SK-MEL-5 (cell line): ENCODE data around the gene MPHOSPH6. TPM values are rescaled to one million over a fixed set of nuclear protein-coding genes. Genes with fewer than 3 reads are reported as not detected.
"Not testable (repeated sequence)": the region's sequence is repeated elsewhere in the genome, so short reads cannot be mapped to it uniquely, and the experiment has no call there.

ENCODE experiments used
- DNase-seq: peaks from one replicate; pipeline ENCODE4 v3.0.0-alpha.2; 2016; ENCODE audit warnings: low read depth, low spot score
- in situ Hi-C: cut with HindIII; loops from 2 replicates; pipeline ENCODE4 v1.10.0; 2016; ENCODE audit warnings: low sequenced_read_pairs, high pct_unique_total_duplicates, low pct_unique_long_range_greater_than_20kb
- polyA plus RNA-seq, 2 experiments: library from polyadenylated mRNA; depleted of rRNA; stranded (reverse); fragments of >200 nt; gene quantifications; 2 replicates each; pipeline ENCODE4 v1.2.3, GENCODE V29; 2015
- total RNA-seq: library from RNA; depleted of rRNA; stranded (reverse); fragments of >200 nt; shearing (Covaris generic); gene quantifications from 2 replicates; pipeline ENCODE4 v1.2.3, GENCODE V29; 2014; rRNA removed

The MPHOSPH6 gene
- total RNA-seq, result 17.7 and 18.0 TPM in 2 replicates
- 13.5 and 14.1 TPM in 2 replicates for polyA plus RNA-seq (2015; cell fraction: cytosol; rRNA removed)
- 48.6 and 49.4 TPM in 2 replicates for polyA plus RNA-seq (2015; cell fraction: nucleus; rRNA removed)

- in situ Hi-C loops, result no loop called here
- DNase-seq, result peak; percentile 81
Observed at GRCh38 chr16:82169861-82170845, at the start of gene MPHOSPH6. TSS of gene MPHOSPH6 (minus strand) at chr16:82170224. CDS start at chr16:82170175, 49 bp downstream.

GRCh38 chr16:82219298-82219697 lies 49.3 kb upstream of the MPHOSPH6 start:
- in situ Hi-C loops, result no loop called here
- DNase-seq, result no peak

GRCh38 chr16:82209314-82209713 lies 39.3 kb upstream of the MPHOSPH6 start:
- DNase-seq, in situ Hi-C loops: not testable (repeated sequence)

- in situ Hi-C loops, result no loop called here
- no peak for DNase-seq
Observed at GRCh38 chr16:82203198-82203597, 33.2 kb upstream of the MPHOSPH6 start.

GRCh38 chr16:82201926-82202325 lies 31.9 kb upstream of the MPHOSPH6 start:
- DNase-seq, result no peak
- in situ Hi-C loops, result no loop called here

GRCh38 chr16:82201351-82201750 lies 31.3 kb upstream of the MPHOSPH6 start:
- peak; percentile 15 for DNase-seq
- in situ Hi-C loops, result no loop called here

GRCh38 chr16:82199209-82199608 lies 29.2 kb upstream of the MPHOSPH6 start:
- in situ Hi-C loops, result no loop called here
- no peak for DNase-seq

- in situ Hi-C loops, result no loop called here
- DNase-seq, result no peak
Observed at GRCh38 chr16:82197540-82198240, 27.7 kb upstream of the MPHOSPH6 start.

GRCh38 chr16:82195917-82196494 lies 26.0 kb upstream of the MPHOSPH6 start:
- in situ Hi-C loops, result no loop called here

GRCh38 chr16:82194086-82194485 lies 24.1 kb upstream of the MPHOSPH6 start:
- in situ Hi-C loops, result no loop called here
- no peak for DNase-seq

More at GRCh38 chr16:82195917-82196494, 26.0 kb upstream of the MPHOSPH6 start:
- no peak for DNase-seq

- in situ Hi-C loops, result no loop called here
- no peak for DNase-seq
Observed at GRCh38 chr16:82192665-82193064, 22.6 kb upstream of the MPHOSPH6 start.

GRCh38 chr16:82190386-82190785 lies 20.4 kb upstream of the MPHOSPH6 start:
- in situ Hi-C loops, result no loop called here

GRCh38 chr16:82187829-82188228 lies 17.8 kb upstream of the MPHOSPH6 start:
- in situ Hi-C loops, result no loop called here
- DNase-seq, result no peak

More at GRCh38 chr16:82190386-82190785, 20.4 kb upstream of the MPHOSPH6 start:
- no peak for DNase-seq

GRCh38 chr16:82185012-82185411 lies 15.0 kb upstream of the MPHOSPH6 start:
- in situ Hi-C loops, result no loop called here

GRCh38 chr16:82184213-82184612 lies 14.2 kb upstream of the MPHOSPH6 start:
- DNase-seq, result no peak
- in situ Hi-C loops, result no loop called here

More at GRCh38 chr16:82185012-82185411, 15.0 kb upstream of the MPHOSPH6 start:
- DNase-seq, result no peak

- no peak for DNase-seq
- in situ Hi-C loops, result no loop called here
Observed at GRCh38 chr16:82183004-82183397, 13.0 kb upstream of the MPHOSPH6 start.

GRCh38 chr16:82182266-82183003 lies 12.4 kb upstream of the MPHOSPH6 start:
- DNase-seq, result no peak
- in situ Hi-C loops, result no loop called here
